ENCODE results near the gene MYNN.

Gene MYNN

DNA sequence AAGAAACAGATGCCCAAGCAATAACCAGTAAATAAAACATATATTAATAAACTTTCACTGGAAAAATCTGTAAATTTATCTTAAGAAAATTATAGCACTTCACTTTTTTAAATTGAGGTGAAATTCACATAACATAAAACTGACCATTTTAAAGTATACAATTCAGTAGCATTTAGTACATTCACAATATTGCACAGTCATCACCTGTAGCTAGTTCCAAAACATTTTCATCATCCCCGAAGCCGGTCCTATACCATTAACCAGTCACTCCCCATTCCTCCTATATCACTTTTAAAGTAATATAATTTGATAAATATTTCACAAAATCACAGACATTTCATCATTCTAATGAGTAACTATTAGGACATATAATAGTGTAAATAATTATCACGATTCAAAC is 31.5 kb downstream of the MYNN start:
- Mint-ChIP-seq H3K4me1 (no peaks in the 10 kb centered on the region), H3K27me3 (no peaks in the 10 kb centered on the region), H3K27ac (no peak overlapping the region), H3K36me3 (ENCODE audit: low read depth) (peaks cover 2% of the 10 kb centered on the region), H3K9me3 (no peaks in the 10 kb centered on the region), H3K4me3 (no peak overlapping the region)
- DNase-seq: no peak
- no peak for ATAC-seq

DNA sequence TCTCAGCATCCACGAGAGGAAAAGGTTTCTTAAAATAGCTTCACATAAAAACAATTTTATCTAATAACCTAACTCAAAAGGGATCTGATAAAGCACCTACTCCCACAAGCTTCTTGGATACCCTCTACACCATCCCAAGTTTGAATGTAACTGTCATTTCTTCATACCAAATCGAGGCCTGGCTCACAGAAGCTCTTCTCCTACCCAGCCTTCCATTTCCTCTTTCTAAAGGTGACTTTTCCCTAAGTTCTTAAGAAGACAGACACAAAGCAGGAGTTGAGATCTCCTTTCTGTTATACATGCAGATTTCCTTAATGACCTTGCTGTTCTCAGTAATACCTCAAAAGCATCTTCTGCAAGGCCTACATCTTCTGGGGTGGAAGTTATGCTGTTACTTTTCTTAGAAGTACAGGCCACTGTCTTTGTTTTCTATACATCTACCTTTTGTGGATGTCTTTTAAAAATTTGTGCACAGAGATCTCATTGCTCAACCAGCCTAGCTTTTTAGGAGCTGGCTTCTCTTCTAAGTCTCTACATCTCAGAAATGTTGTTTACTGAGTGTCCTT is 36.1 kb downstream of the MYNN start:
- no peak overlapping the region for H3K4me3 Mint-ChIP-seq
- H3K9me3 Mint-ChIP-seq: peaks cover under 1% of the 10 kb centered on the region
- no peak overlapping the region for H3K27ac Mint-ChIP-seq
- ATAC-seq (no peak), DNase-seq (no peak)
- peaks cover 8% of the 10 kb centered on the region for H3K27me3 Mint-ChIP-seq
- peaks cover 2% of the 10 kb centered on the region for H3K36me3 Mint-ChIP-seq (ENCODE audit: low read depth)
- H3K4me1 Mint-ChIP-seq: peaks cover 25% of the 10 kb centered on the region

DNA sequence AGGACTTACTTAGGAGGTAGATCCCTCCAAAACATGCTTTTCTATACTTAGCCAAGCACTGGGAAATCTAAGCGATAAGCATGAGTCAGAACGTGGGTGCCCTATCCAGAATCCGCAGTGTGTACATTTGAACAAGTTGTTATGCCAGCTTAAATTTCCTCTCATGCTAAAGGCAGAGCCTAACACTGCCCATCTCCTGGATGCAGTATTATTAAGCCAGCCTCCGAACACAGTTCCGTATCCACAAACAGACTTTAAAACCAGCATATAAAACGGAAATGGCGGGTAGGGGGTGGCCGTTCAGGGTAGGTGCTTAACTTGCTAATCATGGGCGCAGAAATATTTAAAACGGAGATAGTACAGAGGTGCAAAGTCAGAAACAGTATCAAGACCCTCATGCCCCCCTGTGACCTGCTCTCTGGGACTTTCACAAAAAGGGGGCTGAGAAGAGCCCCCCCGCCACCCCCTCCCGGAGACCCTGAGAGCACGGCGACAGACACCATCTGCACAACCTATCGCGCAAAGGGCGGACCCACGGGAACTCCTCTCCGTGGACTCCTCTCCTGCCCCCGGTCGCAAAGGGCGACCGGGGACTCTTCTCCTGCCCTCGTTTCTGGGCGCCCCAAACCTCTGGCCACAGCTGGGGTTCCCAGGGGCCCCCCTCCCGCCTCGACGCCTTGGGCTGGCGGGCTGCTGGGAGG is 38.6 kb downstream of the MYNN start:
- DNase-seq (no peak), ATAC-seq (peak; percentile 0)
- H3K9me3 Mint-ChIP-seq: peaks cover 22% of the 10 kb centered on the region
- H3K4me1 Mint-ChIP-seq: peaks cover 28% of the 10 kb centered on the region
- peaks cover 2% of the 10 kb centered on the region for H3K36me3 Mint-ChIP-seq (ENCODE audit: low read depth)
- H3K27ac Mint-ChIP-seq: peak overlapping the region; percentile 67
- peaks cover 8% of the 10 kb centered on the region for H3K27me3 Mint-ChIP-seq
- H3K4me3 Mint-ChIP-seq: peak overlapping the region; percentile 85

DNA sequence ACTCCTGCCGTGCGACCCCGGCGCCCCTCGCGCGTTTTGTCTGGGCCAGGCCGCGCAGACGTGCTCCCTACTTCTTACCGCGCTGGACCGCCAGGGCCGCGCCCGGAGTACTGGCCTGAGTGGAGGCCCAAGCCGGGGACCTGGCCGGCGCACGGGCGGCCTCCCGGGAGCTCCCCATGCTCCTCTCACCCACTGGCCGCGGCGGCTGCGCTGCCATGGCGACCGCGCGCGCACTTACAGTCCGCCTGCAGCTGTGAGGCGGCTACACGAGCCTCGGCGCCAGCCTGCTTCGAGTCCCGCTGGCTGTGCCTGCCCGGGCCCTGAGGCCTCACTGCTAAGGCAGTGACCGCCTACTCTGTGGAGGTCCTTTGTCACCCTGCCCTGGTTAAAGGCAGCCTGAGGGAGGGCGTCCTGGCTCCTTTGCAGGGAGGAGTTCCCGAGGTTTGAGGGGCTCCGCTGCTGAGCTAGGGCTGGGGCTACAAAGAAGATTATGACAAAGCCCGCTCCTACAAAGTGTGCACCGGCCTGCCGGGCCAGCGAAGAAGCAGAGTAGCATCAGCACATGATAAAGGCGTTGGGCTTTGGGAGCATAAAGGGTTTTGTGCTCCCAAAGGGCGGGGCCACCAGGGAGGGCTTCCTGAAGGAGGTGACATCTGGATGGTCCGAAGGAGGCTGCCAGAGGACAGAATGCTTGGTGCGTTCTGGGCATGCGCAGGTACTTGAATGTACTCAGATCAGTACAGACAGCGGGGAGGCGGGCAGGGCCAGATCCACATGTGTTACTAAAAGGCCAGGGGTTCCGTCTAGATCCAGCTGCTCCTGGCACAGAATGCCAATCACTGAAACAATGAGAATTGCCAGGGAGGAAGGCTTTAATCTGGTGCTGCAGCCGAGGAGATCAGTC is 39.4 kb downstream of the MYNN start, which contains the start of the genes LRRC34 and LRRIQ4:
TSS of gene LRRC34 (minus strand) at position 573 of the 904 bp plus-strand sequence. CDS start at position 217, 356 bp downstream.
TSS of gene LRRIQ4 (plus strand) at position 539 of the 904 bp plus-strand sequence. CDS start 9,052 bp downstream, outside the sequence.
- peak within 1 kb of the TSS; percentile 85 for H3K4me3 Mint-ChIP-seq
- DNase-seq (peak; percentile 80), ATAC-seq (peak; percentile 75)
- peaks cover 22% of the 10 kb centered on the region for H3K9me3 Mint-ChIP-seq
- H3K27ac Mint-ChIP-seq: peak within 1 kb of the TSS; percentile 88
- peaks cover 28% of the 10 kb centered on the region for H3K4me1 Mint-ChIP-seq
- peaks cover 8% of the 10 kb centered on the region for H3K27me3 Mint-ChIP-seq
- H3K36me3 Mint-ChIP-seq (ENCODE audit: low read depth): peaks cover 2% of the 10 kb centered on the region

DNA sequence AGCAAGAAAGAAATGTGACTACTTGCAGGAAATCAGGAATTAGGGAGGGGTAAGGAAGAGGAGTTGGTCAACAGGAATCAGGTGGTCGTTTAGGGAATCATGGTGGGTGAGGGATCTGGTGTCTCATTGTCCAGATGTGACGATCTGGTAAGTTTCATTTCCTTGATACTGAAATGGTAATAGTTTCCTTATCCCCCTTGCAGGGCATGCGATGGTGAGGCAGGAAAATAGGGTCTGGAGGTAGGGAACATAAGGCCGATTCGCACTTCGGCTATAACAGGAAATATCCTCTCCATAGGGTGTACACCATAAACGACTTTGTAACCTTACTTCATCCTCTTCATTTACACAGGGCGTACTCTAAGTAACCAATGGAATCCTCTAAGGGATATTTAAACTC is 40.1 kb downstream of the MYNN start:
- H3K27me3 Mint-ChIP-seq: peaks cover 8% of the 10 kb centered on the region
- peak overlapping the region; percentile 85 for H3K4me3 Mint-ChIP-seq
- H3K27ac Mint-ChIP-seq: peak overlapping the region; percentile 88
- DNase-seq: no peak
- peaks cover 28% of the 10 kb centered on the region for H3K4me1 Mint-ChIP-seq
- no peak for ATAC-seq
- peaks cover 22% of the 10 kb centered on the region for H3K9me3 Mint-ChIP-seq
- peaks cover under 1% of the 10 kb centered on the region for H3K36me3 Mint-ChIP-seq (ENCODE audit: low read depth)

DNA sequence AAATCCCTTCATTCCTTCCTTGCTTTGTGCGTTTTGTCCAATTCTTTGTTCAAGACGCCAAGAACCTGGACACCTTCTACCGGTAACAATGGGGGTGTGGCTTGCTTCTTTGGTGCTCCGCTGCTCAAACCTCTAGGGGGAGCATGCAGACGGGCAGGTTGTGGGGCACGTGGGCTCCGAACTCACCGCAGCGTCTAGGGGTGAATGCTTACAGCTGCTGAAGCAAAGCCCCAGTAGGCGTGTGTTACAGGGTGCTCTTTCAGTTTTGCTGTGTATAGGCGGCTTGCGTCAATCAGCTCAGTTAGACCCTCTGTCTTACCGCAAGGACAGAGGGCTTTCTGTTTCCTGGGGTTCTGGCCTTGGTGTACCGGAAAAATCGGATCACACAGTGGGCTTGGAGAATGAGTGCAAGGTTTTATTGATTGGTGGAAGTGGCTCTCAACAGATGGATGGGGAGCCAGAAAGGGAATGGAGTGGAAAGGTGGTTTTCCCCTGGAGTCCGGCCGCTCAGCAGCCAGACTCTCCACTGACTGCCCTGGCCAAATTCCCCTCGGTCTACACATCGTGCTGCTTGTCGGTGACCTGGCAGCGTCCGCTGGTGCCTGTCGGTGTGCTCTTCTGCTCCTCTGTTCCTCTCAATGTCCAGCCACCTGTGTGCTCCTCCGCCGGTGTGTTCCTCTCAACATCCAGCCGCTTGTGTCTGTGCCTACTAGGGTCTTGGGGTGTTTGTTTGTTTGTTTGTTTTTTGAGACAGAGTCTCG is 40.7 kb downstream of the MYNN start:
- H3K4me1 Mint-ChIP-seq: peaks cover 28% of the 10 kb centered on the region
- no peaks in the 10 kb centered on the region for H3K36me3 Mint-ChIP-seq (ENCODE audit: low read depth)
- H3K27me3 Mint-ChIP-seq: peaks cover 8% of the 10 kb centered on the region
- peak overlapping the region; percentile 85 for H3K4me3 Mint-ChIP-seq
- ATAC-seq (peak; percentile 90), DNase-seq (peak; percentile 74)
- peaks cover 22% of the 10 kb centered on the region for H3K9me3 Mint-ChIP-seq
- H3K27ac Mint-ChIP-seq: peak overlapping the region; percentile 88

DNA sequence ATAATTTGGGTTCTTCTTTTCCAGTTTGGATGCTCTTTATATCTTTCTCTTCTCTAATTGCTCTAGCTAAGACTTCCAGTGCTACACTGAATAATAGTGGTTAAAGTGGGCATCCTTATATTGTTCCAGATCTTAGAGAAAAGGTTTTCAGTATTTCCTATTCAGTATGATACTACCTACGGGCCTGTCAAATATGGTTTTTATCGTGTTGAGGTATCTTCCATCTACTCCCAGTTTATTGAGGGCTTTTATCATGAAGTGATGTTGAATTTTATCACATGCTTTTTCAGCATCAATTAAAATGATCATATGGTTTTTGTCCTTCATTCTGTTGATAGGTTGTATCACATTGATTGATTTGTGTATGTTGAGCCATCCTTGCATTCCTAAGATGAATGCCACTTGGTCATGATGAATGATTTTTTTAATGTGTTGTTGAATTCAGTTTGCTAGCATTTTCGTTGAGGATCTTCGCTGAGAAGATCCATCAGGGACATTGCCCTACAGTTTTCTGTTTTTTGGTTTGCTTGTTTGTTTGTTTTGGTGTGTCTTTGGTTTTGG is 42.5 kb downstream of the MYNN start:
- H3K27me3 Mint-ChIP-seq: peaks cover 8% of the 10 kb centered on the region
- DNase-seq (no peak), ATAC-seq (no peak)
- no peak overlapping the region for H3K27ac Mint-ChIP-seq
- no peak overlapping the region for H3K4me3 Mint-ChIP-seq
- H3K36me3 Mint-ChIP-seq (ENCODE audit: low read depth): no peaks in the 10 kb centered on the region
- peaks cover 22% of the 10 kb centered on the region for H3K9me3 Mint-ChIP-seq
- H3K4me1 Mint-ChIP-seq: peaks cover 28% of the 10 kb centered on the region

DNA sequence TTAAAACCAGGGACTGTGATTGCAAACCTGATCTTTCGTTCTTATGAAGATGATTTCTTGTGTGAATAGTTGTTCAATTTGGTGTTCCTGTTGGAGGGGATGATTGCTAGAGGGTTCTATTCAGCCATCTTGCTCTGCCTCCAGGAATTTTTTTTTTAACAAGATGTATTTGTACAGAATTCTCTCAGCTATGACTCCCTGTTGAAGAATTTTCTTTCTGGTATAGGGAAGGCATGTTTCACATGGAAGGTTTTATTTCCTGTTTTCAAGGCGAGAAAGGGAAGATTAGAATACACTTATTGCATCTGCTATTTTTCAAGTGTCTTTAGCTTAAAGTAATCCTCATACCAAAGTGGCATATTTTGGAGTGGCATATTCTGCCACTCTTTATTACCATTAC is 45.1 kb downstream of the MYNN start:
- DNase-seq (no peak), ATAC-seq (no peak)
- Mint-ChIP-seq H3K36me3 (ENCODE audit: low read depth) (no peaks in the 10 kb centered on the region), H3K4me1 (peaks cover 13% of the 10 kb centered on the region), H3K4me3 (no peak overlapping the region), H3K27ac (no peak overlapping the region), H3K9me3 (peaks cover 22% of the 10 kb centered on the region), H3K27me3 (peaks cover 8% of the 10 kb centered on the region)

DNA sequence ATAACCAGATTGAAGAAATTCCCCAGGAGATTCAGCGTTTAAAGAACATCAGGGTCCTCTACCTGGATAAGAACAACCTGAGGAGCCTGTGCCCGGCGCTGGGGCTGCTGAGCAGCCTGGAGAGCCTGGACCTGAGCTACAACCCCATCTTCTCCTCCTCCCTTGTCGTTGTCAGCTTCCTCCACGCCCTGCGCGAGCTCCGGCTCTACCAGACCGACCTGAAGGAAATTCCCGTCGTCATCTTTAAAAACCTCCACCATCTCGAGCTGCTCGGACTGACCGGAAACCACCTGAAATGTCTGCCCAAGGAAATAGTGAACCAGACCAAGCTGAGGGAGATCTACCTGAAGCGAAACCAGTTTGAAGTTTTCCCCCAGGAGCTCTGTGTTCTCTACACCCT is 48.9 kb downstream of the MYNN start:
- DNase-seq (no peak), ATAC-seq (no peak)
- Mint-ChIP-seq H3K27ac (no peak overlapping the region), H3K4me3 (no peak overlapping the region), H3K9me3 (no peaks in the 10 kb centered on the region), H3K4me1 (no peaks in the 10 kb centered on the region), H3K27me3 (peaks cover 8% of the 10 kb centered on the region), H3K36me3 (ENCODE audit: low read depth) (no peaks in the 10 kb centered on the region)

DNA sequence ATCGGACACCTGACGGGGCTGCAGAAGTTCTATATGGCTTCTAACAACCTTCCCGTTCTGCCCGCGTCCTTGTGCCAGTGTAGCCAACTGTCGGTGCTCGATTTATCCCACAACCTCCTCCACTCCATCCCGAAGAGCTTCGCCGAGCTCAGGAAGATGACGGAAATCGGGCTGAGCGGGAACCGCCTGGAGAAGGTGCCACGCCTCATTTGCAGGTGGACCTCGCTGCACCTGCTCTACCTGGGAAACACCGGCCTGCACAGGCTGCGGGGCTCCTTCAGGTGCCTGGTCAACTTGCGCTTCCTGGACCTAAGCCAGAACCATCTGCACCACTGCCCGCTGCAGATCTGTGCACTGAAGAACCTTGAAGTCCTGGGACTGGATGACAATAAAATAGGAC is 49.3 kb downstream of the MYNN start:
- H3K36me3 Mint-ChIP-seq (ENCODE audit: low read depth): no peaks in the 10 kb centered on the region
- ATAC-seq: no peak
- DNase-seq: no peak
- no peak overlapping the region for H3K27ac Mint-ChIP-seq
- H3K4me3 Mint-ChIP-seq: no peak overlapping the region
- peaks cover 8% of the 10 kb centered on the region for H3K27me3 Mint-ChIP-seq
- no peaks in the 10 kb centered on the region for H3K9me3 Mint-ChIP-seq
- no peaks in the 10 kb centered on the region for H3K4me1 Mint-ChIP-seq

DNA sequence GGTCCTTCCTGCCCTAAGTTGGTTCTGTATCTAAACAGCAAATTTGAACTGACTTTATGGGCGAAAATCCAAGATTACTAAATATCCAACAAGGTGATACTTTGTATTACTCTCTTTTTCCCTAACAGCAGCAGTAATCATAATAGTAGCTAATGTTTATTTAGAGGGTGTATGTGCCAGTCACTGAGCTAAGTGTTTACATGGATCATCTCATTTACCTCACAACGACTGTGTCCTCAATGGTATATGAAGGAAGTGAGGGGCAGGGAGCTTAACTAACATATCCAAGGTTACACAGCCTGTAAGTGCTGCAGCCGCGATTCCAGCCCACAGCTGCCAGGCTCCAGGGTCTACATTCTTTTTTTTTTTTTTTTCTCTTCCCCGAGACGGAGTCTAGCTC is 49.8 kb downstream of the MYNN start:
- DNase-seq: no peak
- Mint-ChIP-seq H3K9me3 (no peaks in the 10 kb centered on the region), H3K4me1 (no peaks in the 10 kb centered on the region), H3K27ac (no peak overlapping the region), H3K27me3 (peaks cover 8% of the 10 kb centered on the region), H3K36me3 (ENCODE audit: low read depth) (no peaks in the 10 kb centered on the region), H3K4me3 (no peak overlapping the region)
- no peak for ATAC-seq

DNA sequence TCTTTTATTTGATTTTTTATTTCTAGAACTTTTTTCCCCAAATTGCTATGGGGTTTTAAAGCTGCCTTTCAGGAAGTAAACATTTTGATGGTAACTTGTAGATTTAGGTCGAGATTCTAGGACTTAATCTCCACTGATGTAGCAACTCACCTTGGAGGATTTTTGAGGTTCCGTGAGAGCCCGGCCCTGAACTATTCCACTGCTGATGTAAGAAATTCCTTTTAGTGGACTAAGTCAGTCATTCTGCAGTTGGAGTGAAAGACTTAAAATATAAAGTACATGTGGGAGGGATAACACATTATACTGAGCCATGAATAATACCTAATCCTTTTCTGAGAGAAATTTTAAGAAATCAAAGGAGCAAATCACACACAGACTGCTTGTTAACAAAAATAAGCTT is 52.1 kb downstream of the MYNN start:
- no peak for DNase-seq
- no peaks in the 10 kb centered on the region for H3K9me3 Mint-ChIP-seq
- ATAC-seq: no peak

DNA sequence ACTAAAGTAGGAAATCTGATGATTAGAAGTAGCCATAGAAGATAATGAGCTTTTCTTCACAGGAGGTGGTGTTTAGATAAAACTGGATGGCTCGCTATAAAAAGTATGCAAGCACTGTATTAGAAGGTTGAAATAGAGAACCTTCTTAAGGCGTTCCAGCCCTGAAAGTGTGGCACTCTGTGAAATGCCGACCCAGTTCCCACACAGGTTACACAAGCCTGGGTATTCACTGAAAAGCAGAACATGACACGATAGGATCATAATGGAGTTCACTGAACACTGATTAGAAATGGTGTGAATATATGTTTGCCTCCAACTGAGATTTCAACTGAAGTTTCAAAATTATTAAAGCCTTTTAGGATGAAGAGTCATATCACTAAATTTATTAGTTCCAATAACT is 54.5 kb downstream of the MYNN start:
- Mint-ChIP-seq H3K4me3 (no peak overlapping the region), H3K9me3 (no peaks in the 10 kb centered on the region), H3K27ac (no peak overlapping the region), H3K4me1 (peaks cover 3% of the 10 kb centered on the region), H3K36me3 (ENCODE audit: low read depth) (no peaks in the 10 kb centered on the region), H3K27me3 (no peaks in the 10 kb centered on the region)
- ATAC-seq: no peak
- no peak for DNase-seq

More for the DNA sequence above, 52.1 kb downstream of the MYNN start:
- Mint-ChIP-seq H3K27ac (no peak overlapping the region), H3K4me3 (no peak overlapping the region), H3K36me3 (ENCODE audit: low read depth) (no peaks in the 10 kb centered on the region), H3K27me3 (peaks cover 8% of the 10 kb centered on the region), H3K4me1 (peaks cover 3% of the 10 kb centered on the region)

DNA sequence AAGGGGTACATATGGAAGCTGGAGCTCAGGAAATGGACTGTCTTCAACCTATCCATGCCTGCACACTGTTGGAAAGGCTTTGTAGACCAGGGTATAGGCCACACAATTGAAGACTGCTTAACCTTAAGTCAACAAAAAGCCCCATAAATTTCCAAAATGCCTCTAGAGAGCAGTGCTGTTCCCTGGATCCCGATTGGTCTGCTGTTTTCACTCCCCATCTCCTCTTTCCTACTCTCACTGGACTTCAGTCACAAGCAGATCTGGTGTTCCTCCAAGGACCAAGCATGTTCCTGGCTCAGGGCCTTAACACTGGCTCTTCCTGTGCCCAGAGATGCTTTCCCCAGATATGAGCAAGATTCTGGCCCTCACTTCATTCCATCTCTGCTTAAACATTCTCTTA is 62.3 kb downstream of the MYNN start:
- no peak for ATAC-seq
- Mint-ChIP-seq H3K36me3 (ENCODE audit: low read depth) (no peaks in the 10 kb centered on the region), H3K27ac (no peak overlapping the region), H3K9me3 (no peaks in the 10 kb centered on the region), H3K27me3 (no peaks in the 10 kb centered on the region), H3K4me3 (no peak overlapping the region), H3K4me1 (no peaks in the 10 kb centered on the region)
- no peak for DNase-seq

All from activated naive CD8-positive, alpha-beta T cell treated with anti-CD3 and anti-CD28 coated beads, Interleukin-2, amount 50 U/mL, for 24 hours (primary cell).